Panc1 (cell line): Measurements from ENCODE around the gene BRD3OS. TPM values are rescaled to one million over a fixed set of nuclear protein-coding genes. Genes with fewer than 3 reads are reported as not detected.

Source experiments
- ATAC-seq: fragments of 200-7000 bp; cut with Tn5 transposase; 2 replicates; pipeline ENCODE4 v1.9.1; 2020; ENCODE audit warnings: mild to moderate bottlenecking, moderate library complexity
- BruUV-seq: library from RNA; stranded (reverse); fragments of 400-500 nt; replicated peaks from 2 replicates; lab custom pipeline; 2021; lab: Mats Ljungman, UMichigan
- CTCF ChIA-PET: fragments of 300-600 bp; sonication (Branson Sonifier 250); formaldehyde crosslinking; loops from one replicate; lab custom pipeline; 2022; ENCODE audit warnings: antibody characterized with exemption; lab: Charles Lee
- POLR2A ChIA-PET: fragments of 300-600 bp; sonication (Branson Sonifier 250); formaldehyde crosslinking; loops from one replicate; lab custom pipeline; 2022; ENCODE audit warnings: antibody characterized with exemption; lab: Charles Lee
- DNase-seq: peaks from one replicate; pipeline ENCODE4 v3.0.0-alpha.2; 2010; ENCODE audit warnings: low read depth, low spot score
- H3K27ac ChIP-seq: 2 replicates; pipeline ENCODE4 v1.5.1; 2011; ENCODE audit warnings: mild to moderate bottlenecking, low read length, inconsistent platforms
- H3K27me3 ChIP-seq: fragments of 200-500 bp; sonication (Bioruptor generic); 2 replicates; pipeline ENCODE4 v1.6.0; 2014; ENCODE audit warnings: low read length, inconsistent platforms; ENCODE audit not compliant: control insufficient read depth, insufficient read depth
- H3K36me3 ChIP-seq: fragments of 200-500 bp; sonication (Bioruptor generic); 2 replicates; pipeline ENCODE4 v1.5.1; 2014; ENCODE audit warnings: inconsistent platforms, mild to moderate bottlenecking, low read length, moderate library complexity; ENCODE audit not compliant: control insufficient read depth, insufficient read depth
- H3K4me1 ChIP-seq: 2 replicates; pipeline ENCODE4 v1.5.1; 2011; ENCODE audit warnings: inconsistent platforms, mild to moderate bottlenecking, low read length, moderate library complexity; ENCODE audit not compliant: control insufficient read depth, insufficient read depth
- H3K4me3 ChIP-seq, 2 experiments: 2 replicates each; pipeline ENCODE4 v1.5.1; 2011 to 2012; ENCODE audit warnings: low read depth in 2 of 2, low read length in 2 of 2, mild to moderate bottlenecking in 2 of 2, inconsistent platforms in 1 of 2, moderate library complexity in 1 of 2
- H3K9me3 ChIP-seq: fragments of 200-500 bp; sonication (Bioruptor generic); 2 replicates; pipeline ENCODE4 v1.5.1; 2014; ENCODE audit warnings: low read depth, mild to moderate bottlenecking, inconsistent platforms, low read length, moderate library complexity; ENCODE audit not compliant: control insufficient read depth, insufficient read depth
- POLR2AphosphoS5 ChIP-seq: IDR thresholded peaks from 2 replicates; pipeline ENCODE4 v1.6.1; 2012; ENCODE audit warnings: mild to moderate bottlenecking, low read depth, low read length, moderate library complexity
- SIN3A ChIP-seq: IDR thresholded peaks from 2 replicates; pipeline ENCODE4 v1.6.1; 2012; ENCODE audit warnings: low read depth, mild to moderate bottlenecking, low read length, moderate library complexity, borderline replicate concordance; ENCODE audit not compliant: insufficient read depth
- TCF7L2 ChIP-seq: IDR thresholded peaks from 2 replicates; pipeline ENCODE4 v1.6.1; 2011; ENCODE audit warnings: mild to moderate bottlenecking, low read depth, low read length, inconsistent platforms
- in situ Hi-C: cut with HindIII; loops from 2 replicates; pipeline ENCODE4 v1.10.0; 2016; ENCODE audit warnings: low sequenced_read_pairs, low pct_unique_long_range_greater_than_20kb
- intact Hi-C: fragments of 100-400 bp; cut with micrococcal nuclease; formaldehyde crosslinking; loops from one replicate; pipeline ENCODE4 v1.10.0; 2022; ENCODE audit not compliant: unreplicated experiment
- total RNA-seq: library from RNA; stranded (reverse); gene quantifications from one replicate; pipeline ENCODE4 v1.2.1, GENCODE V29; 2021; ENCODE audit not compliant: unreplicated experiment
- TF ChIP-seq, protein P1 (sequence below), 2 experiments: IDR thresholded peaks; 2 replicates each; pipeline ENCODE4 v1.6.1; 2011 to 2012; ENCODE audit warnings: low read depth in 2 of 2, control low read depth in 1 of 2, low read length in 1 of 2, mild to moderate bottlenecking in 1 of 2, moderate library complexity in 1 of 2; ENCODE audit not compliant: insufficient read depth in 1 of 2
- TF ChIP-seq, protein P2 (sequence below): fragments of 450-650 bp; IDR thresholded peaks from 2 replicates; pipeline ENCODE4 v1.5.1; 2017; ENCODE audit warnings: mild to moderate bottlenecking

BRD3OS gene
- total RNA-seq, 1 experiment from 2014 or later, result 22.1 TPM

DNA sequence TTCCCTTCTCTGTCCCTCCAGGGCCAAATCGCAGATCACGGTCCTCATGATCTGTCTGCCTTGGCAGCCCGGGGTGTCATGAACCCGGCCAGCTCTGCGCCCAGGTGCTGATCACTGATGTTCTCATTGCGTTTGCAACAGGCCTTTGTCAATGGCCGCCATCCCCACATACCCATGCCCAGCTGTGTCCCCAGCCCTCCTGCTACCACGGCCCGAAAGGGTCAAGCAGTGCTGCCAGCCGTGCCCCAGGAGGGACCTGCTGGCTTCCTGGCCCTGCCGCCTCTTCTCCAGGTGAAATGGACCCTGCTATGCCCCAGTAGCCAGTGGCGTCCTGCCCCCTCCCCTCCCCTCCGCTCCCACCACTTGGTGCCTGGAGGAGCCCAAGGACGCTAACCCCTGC is 20.4 kb upstream of the BRD3OS start:
- no TSS peak for BruUV-seq
- in situ Hi-C loops (no loop called here), intact Hi-C loops (no loop called here)
- Histone ChIP-seq H3K9me3 (no peaks in the 10 kb centered on the region), H3K36me3 (no peaks in the 10 kb centered on the region), H3K27me3 (no peaks in the 10 kb centered on the region), H3K4me1 (no peaks in the 10 kb centered on the region), H3K27ac (no peak overlapping the region), H3K4me3 (no peak overlapping the region)
- POLR2A ChIA-PET, result no interaction called here
- no peak for DNase-seq
- TF ChIP-seq, protein P1, sequence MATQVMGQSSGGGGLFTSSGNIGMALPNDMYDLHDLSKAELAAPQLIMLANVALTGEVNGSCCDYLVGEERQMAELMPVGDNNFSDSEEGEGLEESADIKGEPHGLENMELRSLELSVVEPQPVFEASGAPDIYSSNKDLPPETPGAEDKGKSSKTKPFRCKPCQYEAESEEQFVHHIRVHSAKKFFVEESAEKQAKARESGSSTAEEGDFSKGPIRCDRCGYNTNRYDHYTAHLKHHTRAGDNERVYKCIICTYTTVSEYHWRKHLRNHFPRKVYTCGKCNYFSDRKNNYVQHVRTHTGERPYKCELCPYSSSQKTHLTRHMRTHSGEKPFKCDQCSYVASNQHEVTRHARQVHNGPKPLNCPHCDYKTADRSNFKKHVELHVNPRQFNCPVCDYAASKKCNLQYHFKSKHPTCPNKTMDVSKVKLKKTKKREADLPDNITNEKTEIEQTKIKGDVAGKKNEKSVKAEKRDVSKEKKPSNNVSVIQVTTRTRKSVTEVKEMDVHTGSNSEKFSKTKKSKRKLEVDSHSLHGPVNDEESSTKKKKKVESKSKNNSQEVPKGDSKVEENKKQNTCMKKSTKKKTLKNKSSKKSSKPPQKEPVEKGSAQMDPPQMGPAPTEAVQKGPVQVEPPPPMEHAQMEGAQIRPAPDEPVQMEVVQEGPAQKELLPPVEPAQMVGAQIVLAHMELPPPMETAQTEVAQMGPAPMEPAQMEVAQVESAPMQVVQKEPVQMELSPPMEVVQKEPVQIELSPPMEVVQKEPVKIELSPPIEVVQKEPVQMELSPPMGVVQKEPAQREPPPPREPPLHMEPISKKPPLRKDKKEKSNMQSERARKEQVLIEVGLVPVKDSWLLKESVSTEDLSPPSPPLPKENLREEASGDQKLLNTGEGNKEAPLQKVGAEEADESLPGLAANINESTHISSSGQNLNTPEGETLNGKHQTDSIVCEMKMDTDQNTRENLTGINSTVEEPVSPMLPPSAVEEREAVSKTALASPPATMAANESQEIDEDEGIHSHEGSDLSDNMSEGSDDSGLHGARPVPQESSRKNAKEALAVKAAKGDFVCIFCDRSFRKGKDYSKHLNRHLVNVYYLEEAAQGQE (IDR thresholded peaks at IDR 0.05; ENCODE audit: insufficient read depth in 1 of 2, low read depth in 2 of 2, low read length in 1 of 2), result no peak
- no peak for TF ChIP-seq TCF7L2
- TF ChIP-seq SIN3A, result no peak
- TF ChIP-seq, protein P2, sequence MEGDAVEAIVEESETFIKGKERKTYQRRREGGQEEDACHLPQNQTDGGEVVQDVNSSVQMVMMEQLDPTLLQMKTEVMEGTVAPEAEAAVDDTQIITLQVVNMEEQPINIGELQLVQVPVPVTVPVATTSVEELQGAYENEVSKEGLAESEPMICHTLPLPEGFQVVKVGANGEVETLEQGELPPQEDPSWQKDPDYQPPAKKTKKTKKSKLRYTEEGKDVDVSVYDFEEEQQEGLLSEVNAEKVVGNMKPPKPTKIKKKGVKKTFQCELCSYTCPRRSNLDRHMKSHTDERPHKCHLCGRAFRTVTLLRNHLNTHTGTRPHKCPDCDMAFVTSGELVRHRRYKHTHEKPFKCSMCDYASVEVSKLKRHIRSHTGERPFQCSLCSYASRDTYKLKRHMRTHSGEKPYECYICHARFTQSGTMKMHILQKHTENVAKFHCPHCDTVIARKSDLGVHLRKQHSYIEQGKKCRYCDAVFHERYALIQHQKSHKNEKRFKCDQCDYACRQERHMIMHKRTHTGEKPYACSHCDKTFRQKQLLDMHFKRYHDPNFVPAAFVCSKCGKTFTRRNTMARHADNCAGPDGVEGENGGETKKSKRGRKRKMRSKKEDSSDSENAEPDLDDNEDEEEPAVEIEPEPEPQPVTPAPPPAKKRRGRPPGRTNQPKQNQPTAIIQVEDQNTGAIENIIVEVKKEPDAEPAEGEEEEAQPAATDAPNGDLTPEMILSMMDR, result no peak
- TF ChIP-seq POLR2AphosphoS5, result no peak
- CTCF ChIA-PET, result no interaction called here
- ATAC-seq, result no peak

DNA sequence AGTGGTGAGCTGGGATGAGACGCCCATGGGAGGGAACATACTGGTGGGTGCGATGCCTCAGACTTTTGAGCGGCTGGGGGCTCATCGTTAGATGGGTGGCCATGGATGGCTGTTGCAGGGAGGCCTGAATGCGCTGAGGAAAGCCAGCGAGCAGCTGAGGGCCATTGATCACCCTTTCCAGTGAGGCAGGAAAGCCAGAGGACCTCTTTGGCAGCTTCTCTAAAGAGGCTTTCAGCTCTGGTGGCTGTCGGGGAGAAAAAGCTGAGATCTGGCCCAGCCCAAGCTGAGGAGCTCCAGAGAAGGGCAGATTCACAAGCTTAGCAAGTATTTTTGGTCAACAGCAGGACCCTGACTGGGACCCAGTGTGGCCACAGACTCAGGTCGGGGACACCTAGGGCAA is 19.9 kb upstream of the BRD3OS start:
- Histone ChIP-seq H3K4me3 (no peak overlapping the region), H3K4me1 (no peaks in the 10 kb centered on the region), H3K36me3 (no peaks in the 10 kb centered on the region), H3K9me3 (no peaks in the 10 kb centered on the region), H3K27ac (no peak overlapping the region), H3K27me3 (no peaks in the 10 kb centered on the region)
- in situ Hi-C loops, result no loop called here
- TF ChIP-seq TCF7L2 (no peak), SIN3A (no peak), POLR2AphosphoS5 (no peak)
- TF ChIP-seq, protein P1 (IDR thresholded peaks at IDR 0.05; ENCODE audit: insufficient read depth in 1 of 2, low read depth in 2 of 2, low read length in 1 of 2), result no peak
- TF ChIP-seq, protein P2, result no peak
- DNase-seq (no peak), ATAC-seq (no peak; the same call in 1 of the 2 replicates)
- ChIA-PET POLR2A (no interaction called here), CTCF (no interaction called here)
- no TSS peak for BruUV-seq
- intact Hi-C loops, result no loop called here
